ENCODE measurements around the gene TLR9.

Gene TLR9

DNA sequence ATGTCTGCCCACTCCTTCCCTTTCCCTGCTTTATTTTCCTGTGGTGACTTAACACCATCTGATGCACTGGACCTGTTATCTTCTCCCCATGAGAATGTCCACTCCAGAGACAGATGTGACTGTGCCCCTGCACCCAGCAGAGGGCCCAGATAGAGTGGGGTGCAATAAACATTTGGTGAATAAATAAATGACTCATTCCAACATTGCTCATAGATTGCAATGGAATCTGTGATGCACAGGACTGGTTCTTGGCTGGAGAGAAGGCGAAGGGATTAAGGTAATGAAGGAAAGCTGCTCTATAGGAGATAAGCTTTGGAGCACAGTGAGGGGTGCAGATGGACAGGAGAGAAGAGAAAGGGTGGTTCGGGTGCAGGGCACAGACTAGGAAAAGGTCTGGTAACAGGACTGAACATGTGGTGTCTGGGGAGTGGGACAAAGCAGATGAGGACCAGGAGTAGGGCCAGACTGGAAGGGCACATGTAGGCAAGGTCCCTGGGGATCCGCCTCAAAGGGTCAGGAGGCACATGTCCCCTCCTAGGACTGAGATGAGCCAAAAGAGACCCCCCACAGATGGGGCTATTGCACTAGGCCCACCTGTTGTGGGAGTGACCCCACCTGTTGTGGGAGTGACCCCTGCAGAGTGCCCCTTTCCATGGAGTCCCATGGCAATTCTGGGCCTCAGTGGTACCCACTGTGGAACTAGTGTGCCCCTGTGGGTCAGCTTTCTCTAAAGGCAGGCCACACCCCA lies 53.8 kb downstream of the TLR9 start:
- DNase-seq, result no peak
